ENCODE measurements around the gene RGS18.

DNA sequence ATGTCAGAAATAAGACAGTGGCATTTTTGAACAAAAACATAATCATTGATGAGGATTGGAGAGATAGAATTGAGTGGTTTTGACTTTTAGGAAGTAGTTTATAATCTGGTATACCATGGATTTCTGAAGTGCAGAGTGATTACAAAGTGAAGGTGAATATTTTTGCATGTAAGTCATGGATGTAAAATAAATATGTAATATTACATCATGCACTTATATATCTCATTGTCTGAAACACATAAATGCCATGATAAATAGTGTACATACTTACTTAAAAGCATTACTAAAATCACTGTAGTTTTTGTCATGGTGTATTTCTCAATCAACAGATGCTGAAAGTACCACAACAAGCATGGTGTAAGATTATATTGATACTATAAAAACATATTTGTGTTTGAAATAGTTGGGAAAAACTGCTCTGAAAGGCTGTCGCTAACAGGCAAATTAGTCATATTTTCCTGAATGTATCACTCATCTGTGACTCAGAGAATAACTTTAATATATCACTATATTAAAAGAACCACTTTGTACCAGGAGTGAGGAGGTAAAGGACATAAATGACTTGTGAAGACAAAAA is 24.8 kb upstream of the RGS18 start:
- TF ChIP-seq, protein P1, sequence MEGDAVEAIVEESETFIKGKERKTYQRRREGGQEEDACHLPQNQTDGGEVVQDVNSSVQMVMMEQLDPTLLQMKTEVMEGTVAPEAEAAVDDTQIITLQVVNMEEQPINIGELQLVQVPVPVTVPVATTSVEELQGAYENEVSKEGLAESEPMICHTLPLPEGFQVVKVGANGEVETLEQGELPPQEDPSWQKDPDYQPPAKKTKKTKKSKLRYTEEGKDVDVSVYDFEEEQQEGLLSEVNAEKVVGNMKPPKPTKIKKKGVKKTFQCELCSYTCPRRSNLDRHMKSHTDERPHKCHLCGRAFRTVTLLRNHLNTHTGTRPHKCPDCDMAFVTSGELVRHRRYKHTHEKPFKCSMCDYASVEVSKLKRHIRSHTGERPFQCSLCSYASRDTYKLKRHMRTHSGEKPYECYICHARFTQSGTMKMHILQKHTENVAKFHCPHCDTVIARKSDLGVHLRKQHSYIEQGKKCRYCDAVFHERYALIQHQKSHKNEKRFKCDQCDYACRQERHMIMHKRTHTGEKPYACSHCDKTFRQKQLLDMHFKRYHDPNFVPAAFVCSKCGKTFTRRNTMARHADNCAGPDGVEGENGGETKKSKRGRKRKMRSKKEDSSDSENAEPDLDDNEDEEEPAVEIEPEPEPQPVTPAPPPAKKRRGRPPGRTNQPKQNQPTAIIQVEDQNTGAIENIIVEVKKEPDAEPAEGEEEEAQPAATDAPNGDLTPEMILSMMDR (IDR thresholded peaks at IDR 0.05 in 8 of 11, conservative IDR thresholded peaks at IDR 0.05 in 3 of 11): no peak
- TF ChIP-seq POLR2A (IDR thresholded peaks at IDR 0.05) (no peak), POLR2AphosphoS5 (IDR thresholded peaks at IDR 0.05) (no peak)

All from spleen (tissue), 7 donors.